Activated B cell treated with CpG ODN at 0.5 μM for 24 hours (primary cell): ENCODE results near the gene MYO15B. TPM values are rescaled to one million over a fixed set of nuclear protein-coding genes. Genes with fewer than 3 reads are reported as not detected.

Source experiments
- ATAC-seq: fragments of 200-7000 bp; cut with Tn5 transposase; one replicate; pipeline ENCODE4 v1.10.0; 2021; ENCODE audit warnings: low read depth, mild to moderate bottlenecking, moderate library complexity
- CTCF ChIA-PET: fragments of 350-600 bp; sonication (Branson Sonifier 250); formaldehyde crosslinking; loops from one replicate; lab custom pipeline; 2021; ENCODE audit warnings: antibody characterized with exemption; lab: Charles Lee
- POLR2A ChIA-PET: fragments of 350-600 bp; sonication (Branson Sonifier 250); formaldehyde crosslinking; loops from one replicate; lab custom pipeline; 2021; ENCODE audit warnings: antibody characterized with exemption; lab: Charles Lee
- DNase-seq: peaks from one replicate; pipeline ENCODE4 v3.0.0; 2022
- H3K27ac Mint-ChIP-seq: one replicate; pipeline ENCODE4 v1.8.0; 2020; ENCODE audit warnings: mixed read lengths
- H3K27me3 Mint-ChIP-seq: one replicate; pipeline ENCODE4 v1.8.0; 2021; ENCODE audit warnings: mixed read lengths
- H3K36me3 Mint-ChIP-seq: one replicate; pipeline ENCODE4 v1.8.0; 2021; ENCODE audit warnings: low read depth, mixed read lengths
- H3K4me1 Mint-ChIP-seq: one replicate; pipeline ENCODE4 v1.8.0; 2021; ENCODE audit warnings: mixed read lengths
- H3K4me3 Mint-ChIP-seq: one replicate; pipeline ENCODE4 v1.8.0; 2020; ENCODE audit warnings: mild to moderate bottlenecking, mixed read lengths
- H3K9me3 Mint-ChIP-seq: one replicate; pipeline ENCODE4 v1.8.0; 2020; ENCODE audit warnings: mixed read lengths
- CTCF ChIP-seq: fragments of 200-600 bp; IDR thresholded peaks from one replicate; pipeline ENCODE4 v1.8.0; 2022; ENCODE audit warnings: antibody characterized with exemption, mild to moderate bottlenecking
- intact Hi-C: fragments of 100-400 bp; cut with micrococcal nuclease; formaldehyde crosslinking; loops from one replicate; pipeline ENCODE4 v1.15.1; 2024
- total RNA-seq: library from RNA; stranded (reverse); gene quantifications from 2 replicates; pipeline ENCODE4 v1.2.3, GENCODE V29; 2022

Gene MYO15B
- total RNA-seq, 1 donor from 2014 or later, result 264 TPM

GRCh38 chr17:75643643-75644017, 56.0 kb downstream of the MYO15B start:
- no peaks in the 10 kb centered on the region for H3K27me3 Mint-ChIP-seq
- POLR2A ChIA-PET, result interaction anchor here (0.6 kb wide), 1 partner anchor 66 kb away, joined by 6 read pairs; no protein-coding TSS in a partner anchor

GRCh38 chr17:75645501-75645888, 57.9 kb downstream of the MYO15B start:
- CTCF ChIA-PET, result interaction anchor here (0.7 to 4.5 kb wide), 9 partner anchors 9 to 105 kb away, joined by 3 to 34 read pairs (median 3); partner anchors contain the start of gene SMIM5
- DNase-seq (no peak), ATAC-seq (no peak)
- peaks cover 15% of the 10 kb centered on the region for H3K4me1 Mint-ChIP-seq
- H3K36me3 Mint-ChIP-seq, result peaks cover 34% of the 10 kb centered on the region
- TF ChIP-seq CTCF, result no peak
- no peaks in the 10 kb centered on the region for H3K27me3 Mint-ChIP-seq
- no peak overlapping the region for H3K4me3 Mint-ChIP-seq
- POLR2A ChIA-PET, result interaction anchor here (0.6 to 2.4 kb wide), 5 partner anchors 12 to 43 kb away, joined by 4 to 10 read pairs (median 7); partner anchors contain the start of genes RECQL5, SAP30BP and SMIM5
- H3K27ac Mint-ChIP-seq, result peak overlapping the region; percentile 84
- H3K9me3 Mint-ChIP-seq, result no peaks in the 10 kb centered on the region
- intact Hi-C loops, result no loop called here

More at GRCh38 chr17:75643643-75644017, 56.0 kb downstream of the MYO15B start:
- ATAC-seq (no peak), DNase-seq (no peak)
- Mint-ChIP-seq H3K4me3 (no peak overlapping the region), H3K36me3 (peaks cover 16% of the 10 kb centered on the region), H3K27ac (no peak overlapping the region), H3K9me3 (no peaks in the 10 kb centered on the region), H3K4me1 (peaks cover 15% of the 10 kb centered on the region)
- intact Hi-C loops, result no loop called here
- CTCF ChIA-PET, result interaction anchor here (4.5 kb wide), 1 partner anchor 10 kb away, joined by 34 read pairs; the partner anchor contains the start of gene SMIM5
- TF ChIP-seq CTCF, result no peak

- TF ChIP-seq CTCF, result no peak
- ChIA-PET CTCF (interaction anchor here (1.0 to 4.5 kb wide), 6 partner anchors 10 to 104 kb away, joined by 3 to 34 read pairs (median 3); partner anchors contain the start of gene SMIM5), POLR2A (interaction anchor here (0.5 to 2.4 kb wide), 8 partner anchors 10 to 300 kb away, joined by 4 to 10 read pairs (median 6); partner anchors contain the start of genes RECQL5, SAP30BP and SMIM5)
- H3K27me3 Mint-ChIP-seq, result no peaks in the 10 kb centered on the region
- peaks cover 39% of the 10 kb centered on the region for H3K36me3 Mint-ChIP-seq
- peak overlapping the region; percentile 84 for H3K27ac Mint-ChIP-seq
- H3K4me1 Mint-ChIP-seq, result peaks cover 15% of the 10 kb centered on the region
- peak overlapping the region; percentile 69 for H3K4me3 Mint-ChIP-seq
- intact Hi-C loops, result no loop called here
- no peaks in the 10 kb centered on the region for H3K9me3 Mint-ChIP-seq
- peak; percentile 45 for DNase-seq
- ATAC-seq, result peak; percentile 98
These were observed 58.5 kb downstream of the MYO15B start for GRCh38 chr17:75645889-75646637.

- ATAC-seq (peak; percentile 19), DNase-seq (no peak)
- H3K9me3 Mint-ChIP-seq, result no peaks in the 10 kb centered on the region
- peaks cover 42% of the 10 kb centered on the region for H3K36me3 Mint-ChIP-seq
- H3K27me3 Mint-ChIP-seq, result no peaks in the 10 kb centered on the region
- ChIA-PET CTCF (interaction anchor here (1.0 to 4.5 kb wide), 2 partner anchors 13 to 103 kb away, joined by 3 to 34 read pairs; partner anchors contain the start of gene SMIM5), POLR2A (interaction anchor here (0.5 to 2.4 kb wide), 7 partner anchors 10 to 301 kb away, joined by 4 to 10 read pairs (median 6); partner anchors contain the start of genes RECQL5, SAP30BP and SMIM5)
- intact Hi-C loops, result no loop called here
- no peak overlapping the region for H3K4me3 Mint-ChIP-seq
- peaks cover 15% of the 10 kb centered on the region for H3K4me1 Mint-ChIP-seq
- H3K27ac Mint-ChIP-seq, result peak overlapping the region; percentile 84
- no peak for TF ChIP-seq CTCF
These were observed 59.0 kb downstream of the MYO15B start for GRCh38 chr17:75646638-75646992.

- ChIA-PET POLR2A (interaction anchor here (1.3 to 2.1 kb wide), 4 partner anchors 9 to 19 kb away, joined by 6 to 10 read pairs (median 7); partner anchors contain the start of genes RECQL5, SAP30BP and SMIM5), CTCF (interaction anchor here (4.5 kb wide), 1 partner anchor 14 kb away, joined by 34 read pairs; the partner anchor contains the start of gene SMIM5)
- DNase-seq, result no peak
- H3K4me1 Mint-ChIP-seq, result peaks cover 15% of the 10 kb centered on the region
- H3K27me3 Mint-ChIP-seq, result no peaks in the 10 kb centered on the region
- H3K4me3 Mint-ChIP-seq, result no peak overlapping the region
- peaks cover 40% of the 10 kb centered on the region for H3K36me3 Mint-ChIP-seq
- intact Hi-C loops, result no loop called here
- no peaks in the 10 kb centered on the region for H3K9me3 Mint-ChIP-seq
- H3K27ac Mint-ChIP-seq, result no peak overlapping the region
- no peak for TF ChIP-seq CTCF
- no peak for ATAC-seq
These were observed 59.5 kb downstream of the MYO15B start for GRCh38 chr17:75647061-75647460.
